GM19193 (cell line): Measurements from ENCODE around the gene SLC6A5.

Experiments used
- POLR2A ChIP-seq: IDR thresholded peaks from 4 replicates; pipeline ENCODE4 v1.6.1; 2011; ENCODE audit not compliant: insufficient read depth, insufficient read length; ENCODE audit errors: extremely low read depth

Gene SLC6A5

DNA sequence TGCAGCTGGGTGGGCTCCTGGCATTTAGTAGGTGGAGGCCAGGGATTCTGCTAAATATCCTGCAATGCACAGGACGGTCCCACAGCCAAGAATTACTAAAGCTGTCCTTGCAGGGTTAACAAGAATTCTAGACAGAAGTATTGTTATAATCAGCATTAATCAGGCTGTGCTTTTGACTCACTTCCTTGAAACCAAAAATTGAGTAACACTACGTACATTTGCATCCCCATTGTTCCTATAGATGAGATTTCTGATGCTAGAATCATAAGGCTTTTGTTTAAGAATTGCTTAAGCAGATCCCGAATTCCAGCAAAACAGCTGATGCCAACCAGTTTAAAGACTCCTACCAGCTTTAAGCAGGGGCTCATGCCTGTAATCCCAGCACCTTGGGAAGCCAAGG, 11.4 kb downstream of the SLC6A5 start:
- TF ChIP-seq POLR2A = no peak

- TF ChIP-seq POLR2A = no peak
Observed at GRCh38 chr11:20611445-20611844, 12.0 kb downstream of the SLC6A5 start.

DNA sequence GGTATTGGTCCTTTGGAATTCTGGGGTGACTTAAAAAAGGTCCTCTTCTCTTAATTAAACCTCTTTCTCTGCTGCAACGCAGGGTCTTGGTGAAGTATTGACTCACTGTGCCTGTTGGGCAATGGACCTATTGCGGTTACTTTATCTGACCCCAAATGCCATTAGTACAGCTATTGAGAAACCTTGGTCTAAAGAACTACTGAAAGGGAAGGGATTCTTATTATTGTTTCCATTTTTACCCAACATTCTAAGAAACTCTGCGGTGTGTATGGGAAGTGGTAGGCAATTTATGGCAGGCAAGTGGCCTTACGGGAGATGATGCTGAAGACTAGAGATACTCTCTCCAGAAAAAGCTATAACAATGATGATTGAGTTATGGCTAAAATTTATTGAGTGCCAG, 12.5 kb downstream of the SLC6A5 start:
- TF ChIP-seq POLR2A = no peak

GRCh38 chr11:20612416-20612815, 13.0 kb downstream of the SLC6A5 start:
- no peak for TF ChIP-seq POLR2A

GRCh38 chr11:20616920-20617319, 17.5 kb downstream of the SLC6A5 start:
- no peak for TF ChIP-seq POLR2A

GRCh38 chr11:20617346-20618005, 18.1 kb downstream of the SLC6A5 start:
- TF ChIP-seq POLR2A = no peak

DNA sequence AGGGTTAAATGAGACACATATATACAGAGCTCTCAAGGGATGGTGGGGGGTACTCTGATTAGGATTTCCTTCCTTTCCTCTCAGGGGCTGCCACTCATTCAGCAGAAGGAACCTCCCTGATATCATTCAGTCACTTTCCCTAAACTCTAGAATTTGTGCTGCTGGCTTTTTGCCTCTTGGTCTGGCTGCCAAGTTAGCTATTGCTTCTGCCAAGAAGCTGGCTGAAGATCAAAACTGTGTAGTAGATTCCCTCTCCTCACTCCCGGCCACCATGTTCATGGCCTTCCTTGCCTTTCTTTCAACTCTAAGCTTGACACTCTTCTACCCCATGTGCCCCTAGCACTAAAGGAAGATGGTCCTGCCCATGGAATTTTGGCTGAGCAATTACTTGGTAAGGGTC, 18.7 kb downstream of the SLC6A5 start:
- no peak for TF ChIP-seq POLR2A

- TF ChIP-seq POLR2A = no peak
Observed at GRCh38 chr11:20620988-20621387, 21.6 kb downstream of the SLC6A5 start.

GRCh38 chr11:20621679-20622078, 22.3 kb downstream of the SLC6A5 start:
- TF ChIP-seq POLR2A = no peak

DNA sequence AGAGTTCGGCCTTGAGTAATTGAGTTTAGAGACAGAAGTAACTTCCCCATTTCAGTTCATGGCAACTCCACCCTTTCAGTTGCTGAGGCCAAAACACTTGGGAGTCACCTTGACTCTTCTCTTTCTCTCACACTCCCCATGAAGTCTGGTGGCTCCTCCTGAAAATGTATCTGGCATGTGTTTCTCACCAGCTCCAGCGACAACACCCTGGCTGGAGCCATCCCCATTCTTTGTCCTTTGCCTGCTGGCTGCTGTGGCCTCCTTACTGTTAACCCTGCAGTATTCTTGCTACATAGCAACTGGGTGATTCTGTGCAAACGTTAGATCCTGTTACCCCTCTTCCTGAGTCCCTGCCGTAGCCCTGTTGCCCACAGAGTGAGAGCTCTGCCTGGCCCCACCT, 23.8 kb downstream of the SLC6A5 start:
- TF ChIP-seq POLR2A = no peak

DNA sequence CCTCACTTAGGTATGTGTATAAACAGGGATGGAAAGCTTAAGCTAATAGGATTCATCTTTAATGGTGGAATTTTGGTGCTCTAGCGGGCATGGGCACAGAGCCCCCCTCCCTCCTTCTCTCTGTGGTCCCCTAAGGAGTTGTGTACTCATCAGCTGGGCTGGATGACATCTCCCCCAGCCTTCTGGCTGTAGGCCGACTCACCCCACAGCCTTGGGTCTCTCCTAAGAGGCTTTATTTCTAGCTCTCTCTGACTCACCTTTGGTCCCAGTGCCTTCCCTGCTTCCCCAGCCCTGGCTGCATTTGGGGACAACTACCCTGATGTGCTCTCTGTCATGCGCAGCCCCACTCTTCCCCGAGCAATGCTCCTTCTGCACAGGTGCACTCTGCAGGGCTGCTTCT, 26.9 kb downstream of the SLC6A5 start:
- TF ChIP-seq POLR2A = no peak

GRCh38 chr11:20627026-20627425, 27.6 kb downstream of the SLC6A5 start:
- TF ChIP-seq POLR2A = no peak

GRCh38 chr11:20627701-20628100, 28.3 kb downstream of the SLC6A5 start:
- no peak for TF ChIP-seq POLR2A

- no peak for TF ChIP-seq POLR2A
Observed at GRCh38 chr11:20631519-20632168, 32.2 kb downstream of the SLC6A5 start.

DNA sequence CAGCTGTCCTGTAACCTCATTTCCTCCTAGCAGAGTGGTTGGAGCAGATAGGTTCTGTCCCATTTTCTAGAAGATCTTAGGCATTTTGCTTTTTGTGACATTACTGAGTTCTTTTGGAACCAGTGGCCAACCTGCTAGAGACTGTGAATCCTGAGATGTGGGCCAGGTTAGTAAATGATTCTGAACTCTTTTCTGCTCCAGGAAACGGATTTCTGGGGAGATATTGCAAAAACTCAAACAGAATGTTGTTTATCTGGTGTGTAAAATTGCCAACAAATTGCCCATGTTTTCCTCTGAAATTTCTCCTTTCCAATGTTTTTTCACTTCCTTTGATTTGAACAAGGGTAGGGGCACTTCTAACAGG, 32.7 kb downstream of the SLC6A5 start:
- no peak for TF ChIP-seq POLR2A

- TF ChIP-seq POLR2A = no peak
Observed at GRCh38 chr11:20634044-20634443, 34.6 kb downstream of the SLC6A5 start.

DNA sequence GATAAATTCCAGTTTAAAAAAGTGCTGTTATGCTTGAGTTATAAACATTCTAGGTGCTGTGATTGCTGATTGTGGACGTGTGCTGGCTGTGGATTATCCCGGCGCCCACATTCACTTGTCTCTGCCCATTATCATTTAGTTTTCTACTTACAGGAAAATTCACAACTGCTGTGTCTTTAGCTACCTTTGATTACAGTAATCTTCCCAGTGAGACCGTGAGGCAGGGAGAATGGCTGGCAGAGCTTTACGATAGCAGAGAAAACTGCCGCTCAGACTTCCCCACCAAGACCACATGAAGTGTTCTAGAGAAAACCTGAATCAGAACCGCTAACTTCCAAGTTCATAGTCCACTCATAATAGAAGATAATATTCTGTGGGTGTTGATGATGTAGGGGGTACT, 35.4 kb downstream of the SLC6A5 start:
- TF ChIP-seq POLR2A = no peak
